Endothelial cell of umbilical vein (primary cell): Measurements from ENCODE around the gene NAXE. TPM values are rescaled to one million over a fixed set of nuclear protein-coding genes. Genes with fewer than 3 reads are reported as not detected.

Experiments used
- BruUV-seq: library from RNA; stranded (reverse); fragments of 400-500 nt; replicated peaks from 2 replicates; lab custom pipeline; 2021; lab: Mats Ljungman, UMichigan
- CTCF ChIA-PET: fragments of 300-600, 350-600 bp; sonication (Branson Sonifier 250); formaldehyde crosslinking; loops from one replicate; lab custom pipeline; 2021; ENCODE audit warnings: antibody characterized with exemption, inconsistent platforms; lab: Charles Lee
- POLR2A ChIA-PET: fragments of 300-600, 350-600 bp; sonication (Branson Sonifier 250); formaldehyde crosslinking; loops from one replicate; lab custom pipeline; 2021; ENCODE audit warnings: antibody characterized with exemption, inconsistent platforms; lab: Charles Lee
- DNase-seq: peaks from one replicate; pipeline ENCODE4 v3.0.0-alpha.2; 2011; ENCODE audit warnings: low read depth, low spot score
- FAIRE-seq: peaks from 2 replicates; lab custom pipeline; 2011; peaks lifted over from hg19 to GRCh38; lab: Jason Lieb, UNC
- H2AFZ ChIP-seq: 2 replicates; pipeline ENCODE4 v1.6.0; 2012; ENCODE audit warnings: low read depth, low read length, control low read depth, inconsistent platforms
- H3K27ac ChIP-seq: 2 replicates; pipeline ENCODE4 v1.5.1; 2011; ENCODE audit warnings: low read depth, mild to moderate bottlenecking, control low read depth, low read length, moderate library complexity; ENCODE audit not compliant: insufficient read depth
- H3K27me3 ChIP-seq, 2 experiments: 2 replicates each; pipeline versions ENCODE4 v1.6.0 to v1.6.1; 2011; ENCODE audit warnings: low read length in 2 of 2, mixed read lengths in 1 of 2; ENCODE audit not compliant: control insufficient read depth in 2 of 2, insufficient read depth in 2 of 2
- H3K36me3 ChIP-seq, 2 experiments: 2 replicates in 1 of 2; 3 replicates in 1 of 2; pipeline ENCODE4 v1.5.1; 2011; ENCODE audit warnings: low read length in 2 of 2, mild to moderate bottlenecking in 1 of 2, moderate library complexity in 1 of 2; ENCODE audit not compliant: control insufficient read depth in 2 of 2, insufficient read depth in 2 of 2; ENCODE audit errors: extremely low read depth in 1 of 2
- H3K4me1 ChIP-seq: 3 replicates; pipeline ENCODE4 v1.5.1; 2011; ENCODE audit warnings: mild to moderate bottlenecking, low read length; ENCODE audit not compliant: control insufficient read depth, insufficient read depth; ENCODE audit errors: extremely low read depth
- H3K4me2 ChIP-seq: 2 replicates; pipeline ENCODE4 v1.6.1; 2011; ENCODE audit warnings: low read length, control low read depth, mixed read lengths; ENCODE audit not compliant: insufficient read depth
- H3K4me3 ChIP-seq, 3 experiments: fragments of 200-600 bp in 1 of 3; sonication (generic), shearing (Covaris generic) in 1 of 3; replicated peaks in 1 of 3; 2 replicates each; pipeline ENCODE4 v1.5.1; 2011 to 2016; ENCODE audit warnings: control low read depth in 3 of 3, low read length in 3 of 3, mild to moderate bottlenecking in 2 of 3, inconsistent platforms in 1 of 3, low read depth in 1 of 3, moderate library complexity in 1 of 3; ENCODE audit not compliant: insufficient read depth in 1 of 3
- H3K79me2 ChIP-seq: 2 replicates; pipeline ENCODE4 v1.6.0; 2012; ENCODE audit warnings: low read length, inconsistent platforms; ENCODE audit not compliant: control insufficient read depth, insufficient read depth
- H3K9ac ChIP-seq: replicated peaks from 2 replicates; pipeline ENCODE3; 2011; ENCODE audit warnings: low read length, control low read depth; ENCODE audit not compliant: insufficient read depth; ENCODE audit errors: extremely low read depth
- H3K9me1 ChIP-seq: replicated peaks from 3 replicates; pipeline ENCODE4 v1.6.0; 2011; ENCODE audit warnings: mild to moderate bottlenecking, low read length; ENCODE audit not compliant: control insufficient read depth, insufficient read depth; ENCODE audit errors: extremely low read depth
- H3K9me3 ChIP-seq: replicated peaks from 2 replicates; pipeline ENCODE4 v1.5.1; 2012; ENCODE audit warnings: low read length, inconsistent platforms; ENCODE audit not compliant: control insufficient read depth, insufficient read depth
- H4K20me1 ChIP-seq: replicated peaks from 2 replicates; pipeline ENCODE3; 2011; ENCODE audit warnings: mild to moderate bottlenecking, low read length; ENCODE audit not compliant: control insufficient read depth, insufficient read depth; ENCODE audit errors: extremely low read depth
- EZH2 ChIP-seq: IDR thresholded peaks from 2 replicates; pipeline ENCODE4 v1.6.1; 2012; ENCODE audit warnings: borderline replicate concordance, low read depth, mild to moderate bottlenecking, moderate library complexity, low read length, inconsistent platforms; ENCODE audit not compliant: severe bottlenecking
- FOS ChIP-seq: IDR thresholded peaks from 2 replicates; pipeline ENCODE4 v1.6.1; 2011; ENCODE audit warnings: mild to moderate bottlenecking, low read length, moderate library complexity, borderline replicate concordance; ENCODE audit not compliant: insufficient read depth
- GATA2 ChIP-seq: IDR thresholded peaks from 2 replicates; pipeline ENCODE4 v1.7.0; 2011; ENCODE audit warnings: low read depth, mild to moderate bottlenecking, moderate library complexity, mixed read lengths, low read length; ENCODE audit not compliant: insufficient read length, insufficient read depth
- JUN ChIP-seq: IDR thresholded peaks from 2 replicates; pipeline ENCODE4 v1.6.1; 2011; ENCODE audit warnings: borderline replicate concordance, low read depth; ENCODE audit not compliant: insufficient read length, insufficient read depth
- MYC ChIP-seq: IDR thresholded peaks from one replicate; pipeline ENCODE4 v1.6.1; 2011; ENCODE audit warnings: mild to moderate bottlenecking, low read depth, low read length
- POLR2A ChIP-seq: IDR thresholded peaks from 2 replicates; pipeline ENCODE4 v1.6.1; 2012; ENCODE audit warnings: low read depth, mild to moderate bottlenecking, control low read depth, low read length
- POLR2AphosphoS5 ChIP-seq: IDR thresholded peaks from 2 replicates; pipeline ENCODE4 v1.6.1; 2012; ENCODE audit warnings: low read depth, mild to moderate bottlenecking, control low read depth, low read length, moderate library complexity; ENCODE audit not compliant: insufficient read depth
- dilution Hi-C: fragments of 300-500 bp; cut with MboI; formaldehyde crosslinking; loops from one replicate; pipeline ENCODE4 v1.15.0; 2019; ENCODE audit warnings: low sequenced_read_pairs; ENCODE audit not compliant: extremely low pct_ligation_motif_present
- intact Hi-C: fragments of 100-400 bp; cut with micrococcal nuclease; formaldehyde crosslinking; loops from one replicate; pipeline ENCODE4 v1.10.0; 2022
- polyA plus RNA-seq, 4 experiments: library from polyadenylated mRNA; depleted of rRNA in 3 of 4; stranded (reverse) in 3 of 4; unstranded in 1 of 4; fragments of >200 nt; gene quantifications; 2 replicates each; pipeline versions ENCODE4 v1.2.1 to v1.2.3, GENCODE V29; 2011 to 2012; ENCODE audit warnings: missing spikeins in 1 of 4
- total RNA-seq: library from RNA; stranded (reverse); gene quantifications from 2 replicates; pipeline ENCODE4 v1.2.3, GENCODE V29; 2021
- TF ChIP-seq, protein P1 (sequence below): IDR thresholded peaks from 2 replicates; pipeline ENCODE4 v1.6.1; 2011; ENCODE audit not compliant: insufficient read depth, insufficient read length
- TF ChIP-seq, protein P2 (sequence below), 2 donors: IDR thresholded peaks; 1 replicate in 1 of 2; 2 replicates in 1 of 2; pipeline ENCODE4 v1.5.1; 2011; ENCODE audit warnings: low read length in 2 of 2, mild to moderate bottlenecking in 2 of 2, moderate library complexity in 2 of 2, control low read depth in 1 of 2, inconsistent platforms in 1 of 2, low read depth in 1 of 2; ENCODE audit not compliant: insufficient read depth in 1 of 2; ENCODE audit errors: extremely low read depth in 1 of 2

Gene NAXE
- total and polyA plus RNA-seq, 2 donors (not counting 3 experiments of a cell fraction or from before 2014, with no cell fraction given) = 76.2 to 187 TPM

DNA sequence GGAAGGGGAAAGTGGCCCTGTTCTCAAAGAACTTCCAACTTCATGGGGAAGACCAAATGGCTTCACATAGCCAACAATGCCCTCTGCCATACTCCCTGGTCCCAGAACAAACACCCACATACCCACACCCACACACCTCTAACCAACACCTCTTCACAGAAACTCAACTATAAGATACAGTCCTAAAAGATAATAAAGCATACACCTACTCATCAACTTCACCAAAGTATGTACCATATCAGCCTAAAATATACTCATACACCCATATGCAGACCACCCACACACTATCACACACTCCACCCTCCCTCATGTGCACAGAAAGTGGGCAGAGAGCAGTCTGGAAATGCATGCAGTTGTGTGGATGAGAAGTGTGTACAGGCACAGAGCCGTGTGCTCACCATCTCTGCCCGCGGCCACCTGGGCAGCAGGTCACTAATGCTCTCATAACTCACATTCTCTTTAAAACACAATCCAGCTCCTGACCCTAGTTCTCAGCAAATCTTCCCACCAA, 46.9 kb upstream of the NAXE start:
- Histone ChIP-seq H3K4me2 (no peak overlapping the region), H3K79me2 (no peaks in the 10 kb centered on the region), H3K27me3 (no peaks in the 10 kb centered on the region), H3K4me3 (no peak overlapping the region), H4K20me1 (no peaks in the 10 kb centered on the region), H3K36me3 (peaks cover 8 to 11% of the 10 kb centered on the region in 2 experiments), H3K4me1 (no peaks in the 10 kb centered on the region), H3K9me3 (no peaks in the 10 kb centered on the region), H3K27ac (no peak overlapping the region), H3K9ac (no peak overlapping the region), H3K9me1 (no peaks in the 10 kb centered on the region), H2AFZ (no peak overlapping the region)
- DNase-seq (no peak), FAIRE-seq (no peak)
- no TSS peak for BruUV-seq
- dilution Hi-C loops = no loop called here
- ChIA-PET POLR2A (no interaction called here), CTCF (no interaction called here)
- intact Hi-C loops = no loop called here
- TF ChIP-seq GATA2 (no peak), FOS (no peak)

DNA sequence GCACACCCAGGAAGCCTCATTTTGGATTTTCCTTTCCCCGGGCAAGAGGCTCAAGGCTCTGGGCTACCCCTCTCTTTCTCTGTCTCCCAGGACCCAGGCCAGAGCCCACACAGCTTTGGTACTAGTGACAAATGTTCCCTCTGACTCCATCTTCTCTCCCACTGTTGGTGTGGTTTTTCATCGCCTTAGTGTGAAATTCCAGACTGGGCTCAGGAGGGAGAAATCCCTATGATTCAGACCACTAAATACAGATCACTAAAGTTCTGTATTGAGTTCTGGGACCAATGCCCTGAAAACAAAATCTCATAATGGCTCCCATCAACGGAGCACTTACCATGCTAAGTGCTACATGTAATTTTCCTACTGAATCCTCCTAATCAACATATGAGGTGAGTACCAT, 45.3 kb upstream of the NAXE start:
- Histone ChIP-seq H3K9me1 (no peaks in the 10 kb centered on the region), H4K20me1 (no peaks in the 10 kb centered on the region), H2AFZ (no peak overlapping the region), H3K79me2 (no peaks in the 10 kb centered on the region), H3K27ac (no peak overlapping the region), H3K9me3 (no peaks in the 10 kb centered on the region), H3K4me2 (no peak overlapping the region), H3K36me3 (peaks cover 8 to 14% of the 10 kb centered on the region in 2 experiments), H3K27me3 (no peaks in the 10 kb centered on the region), H3K9ac (no peak overlapping the region), H3K4me1 (no peaks in the 10 kb centered on the region), H3K4me3 (no peak overlapping the region)
- ChIA-PET POLR2A (no interaction called here), CTCF (interaction anchor here (1.6 kb wide), 1 partner anchor 66 kb away, joined by 4 read pairs; no protein-coding TSS in a partner anchor)
- no peak for TF ChIP-seq POLR2A
- TF ChIP-seq, protein P1, sequence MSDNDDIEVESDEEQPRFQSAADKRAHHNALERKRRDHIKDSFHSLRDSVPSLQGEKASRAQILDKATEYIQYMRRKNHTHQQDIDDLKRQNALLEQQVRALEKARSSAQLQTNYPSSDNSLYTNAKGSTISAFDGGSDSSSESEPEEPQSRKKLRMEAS = no peak
- TF ChIP-seq MYC = no peak
- TF ChIP-seq POLR2AphosphoS5 = no peak
- no peak for TF ChIP-seq FOS
- no peak for TF ChIP-seq EZH2
- TF ChIP-seq, protein P2, sequence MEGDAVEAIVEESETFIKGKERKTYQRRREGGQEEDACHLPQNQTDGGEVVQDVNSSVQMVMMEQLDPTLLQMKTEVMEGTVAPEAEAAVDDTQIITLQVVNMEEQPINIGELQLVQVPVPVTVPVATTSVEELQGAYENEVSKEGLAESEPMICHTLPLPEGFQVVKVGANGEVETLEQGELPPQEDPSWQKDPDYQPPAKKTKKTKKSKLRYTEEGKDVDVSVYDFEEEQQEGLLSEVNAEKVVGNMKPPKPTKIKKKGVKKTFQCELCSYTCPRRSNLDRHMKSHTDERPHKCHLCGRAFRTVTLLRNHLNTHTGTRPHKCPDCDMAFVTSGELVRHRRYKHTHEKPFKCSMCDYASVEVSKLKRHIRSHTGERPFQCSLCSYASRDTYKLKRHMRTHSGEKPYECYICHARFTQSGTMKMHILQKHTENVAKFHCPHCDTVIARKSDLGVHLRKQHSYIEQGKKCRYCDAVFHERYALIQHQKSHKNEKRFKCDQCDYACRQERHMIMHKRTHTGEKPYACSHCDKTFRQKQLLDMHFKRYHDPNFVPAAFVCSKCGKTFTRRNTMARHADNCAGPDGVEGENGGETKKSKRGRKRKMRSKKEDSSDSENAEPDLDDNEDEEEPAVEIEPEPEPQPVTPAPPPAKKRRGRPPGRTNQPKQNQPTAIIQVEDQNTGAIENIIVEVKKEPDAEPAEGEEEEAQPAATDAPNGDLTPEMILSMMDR (IDR thresholded peaks at IDR 0.05; ENCODE audit: extremely low read depth in 1 of 2, insufficient read depth in 1 of 2, low read depth in 1 of 2, low read length in 2 of 2) = no peak
- no peak for TF ChIP-seq GATA2
- no peak for TF ChIP-seq JUN
- FAIRE-seq = no peak
- BruUV-seq = no TSS peak
- DNase-seq = no peak
- intact Hi-C loops (no loop called here), dilution Hi-C loops (no loop called here)
